HepG2 (cell line): Measurements from ENCODE around the gene TMEM218. TPM values are rescaled to one million over a fixed set of nuclear protein-coding genes. Genes with fewer than 3 reads are reported as not detected.
A peak's percentile ranks its signal among the peaks of the same experiment; 100 is the strongest.

ENCODE experiments used
- AHR ChIP-seq: IDR thresholded peaks from 2 replicates; pipeline ENCODE4 v1.6.1; 2018; ENCODE audit warnings: missing genetic modification reagents, missing compliant biosample characterization
- FOXP1 ChIP-seq, 2 experiments: fragments of 450-650 bp in 1 of 2; IDR thresholded peaks; 2 replicates each; pipeline ENCODE4 v1.6.1; 2017 to 2018; ENCODE audit warnings: antibody characterized with exemption in 1 of 2
- GATAD1 ChIP-seq: IDR thresholded peaks from 2 replicates; pipeline ENCODE4 v1.6.1; 2016; ENCODE audit warnings: missing genetic modification reagents, missing compliant biosample characterization
- GMEB1 ChIP-seq: sonication (generic); formaldehyde crosslinking; IDR thresholded peaks from 2 replicates; pipeline ENCODE4 v1.5.1; 2020; ENCODE audit warnings: missing genetic modification reagents, mild to moderate bottlenecking, borderline replicate concordance
- HNRNPH1 ChIP-seq: fragments of 200-400 bp; formaldehyde crosslinking; optimal IDR thresholded peaks from 2 replicates; pipeline ENCODE3; 2017; ENCODE audit warnings: mild to moderate bottlenecking, low read depth, low read length
- KAT2B ChIP-seq: fragments of 150-350 bp; IDR thresholded peaks from 2 replicates; pipeline ENCODE4 v1.6.1; 2014; ENCODE audit warnings: low read depth, low read length, borderline replicate concordance
- KAT8 ChIP-seq: IDR thresholded peaks from 2 replicates; pipeline ENCODE4 v1.6.1; 2016; ENCODE audit warnings: missing genetic modification reagents, missing compliant biosample characterization
- KDM4B ChIP-seq: sonication (generic); formaldehyde crosslinking; IDR thresholded peaks from 2 replicates; pipeline ENCODE4 v1.4.0; 2020; ENCODE audit warnings: missing genetic modification reagents
- KLF15 ChIP-seq: sonication (generic); formaldehyde crosslinking; IDR thresholded peaks from 2 replicates; pipeline ENCODE4 v1.8.1; 2023; ENCODE audit warnings: borderline replicate concordance, mild to moderate bottlenecking, inconsistent platforms, missing genetic modification reagents, mixed read lengths
- MXD3 ChIP-seq: IDR thresholded peaks from 2 replicates; pipeline ENCODE4 v1.6.1; 2016; ENCODE audit warnings: mild to moderate bottlenecking, missing biosample characterization, missing genetic modification reagents
- MXI1 ChIP-seq: IDR thresholded peaks from 3 replicates; pipeline ENCODE4 v1.6.1; 2012; ENCODE audit warnings: low read depth, low read length, inconsistent platforms, borderline replicate concordance
- POGZ ChIP-seq: sonication (generic); formaldehyde crosslinking; IDR thresholded peaks from 2 replicates; pipeline ENCODE4 v1.4.0; 2020; ENCODE audit warnings: mild to moderate bottlenecking, missing genetic modification reagents
- POLR2A ChIP-seq, 2 experiments: IDR thresholded peaks; 2 replicates each; pipeline ENCODE4 v1.6.1; 2011; ENCODE audit warnings: low read depth in 2 of 2, low read length in 2 of 2, mild to moderate bottlenecking in 1 of 2, moderate library complexity in 1 of 2; ENCODE audit not compliant: insufficient read depth in 1 of 2
- SAP130 ChIP-seq: IDR thresholded peaks from 2 replicates; pipeline ENCODE4 v1.6.1; 2016; ENCODE audit warnings: low read depth
- TAF15 ChIP-seq: fragments of 200-400 bp; formaldehyde crosslinking; IDR thresholded peaks from one replicate; pipeline ENCODE4 v1.6.1; 2018; ENCODE audit warnings: mild to moderate bottlenecking, low read depth, low read length; ENCODE audit not compliant: poor library complexity, severe bottlenecking
- YY1 ChIP-seq: IDR thresholded peaks from 2 replicates; pipeline ENCODE4 v1.6.1; 2011; ENCODE audit warnings: low read length, low read depth, moderate library complexity, mild to moderate bottlenecking; ENCODE audit not compliant: insufficient read depth, insufficient replicate concordance
- ZFP62 ChIP-seq: sonication (generic); formaldehyde crosslinking; IDR thresholded peaks from 2 replicates; pipeline ENCODE4 v1.4.0; 2020; ENCODE audit warnings: missing genetic modification reagents
- ZMYM4 ChIP-seq: sonication (generic); formaldehyde crosslinking; IDR thresholded peaks from 2 replicates; pipeline ENCODE4 v1.8.1; 2023; ENCODE audit warnings: mild to moderate bottlenecking, missing genetic modification reagents
- ZNF543 ChIP-seq: sonication (generic); formaldehyde crosslinking; IDR thresholded peaks from 2 replicates; pipeline ENCODE4 v1.4.0; 2020; ENCODE audit warnings: mild to moderate bottlenecking, missing genetic modification reagents
- ZNF605 ChIP-seq: sonication (generic); formaldehyde crosslinking; IDR thresholded peaks from 2 replicates; pipeline ENCODE4 v1.8.0; 2022; ENCODE audit warnings: mild to moderate bottlenecking, missing genetic modification reagents
- ZNF678 ChIP-seq: sonication (generic); formaldehyde crosslinking; IDR thresholded peaks from 2 replicates; pipeline ENCODE4 v1.4.0; 2020; ENCODE audit warnings: mild to moderate bottlenecking, missing genetic modification reagents
- polyA plus RNA-seq, 8 experiments: library from polyadenylated mRNA; depleted of rRNA in 3 of 8; stranded (reverse) in 7 of 8; unstranded in 1 of 8; fragments of >200 nt; fragmentation: Illumina TruSeq in 4 of 8; extraction: Trizol in 4 of 8; gene quantifications; 2 replicates each; pipeline versions ENCODE4 v1.2.1 to v1.2.3, GENCODE V29; 2011 to 2016; ENCODE audit warnings: low read depth in 4 of 8, missing spikeins in 1 of 8, mixed read lengths in 1 of 8; ENCODE audit not compliant: insufficient read depth in 1 of 8
- total RNA-seq, 5 experiments: library from RNA; depleted of rRNA; stranded (reverse); fragments of >200 nt; fragmentation: Illumina TruSeq; extraction: Trizol; gene quantifications; 2 replicates each; pipeline ENCODE4 v1.2.3, GENCODE V29; 2016; ENCODE audit warnings: low read depth in 1 of 5
- TF ChIP-seq, protein P1 (sequence below): sonication (generic); formaldehyde crosslinking; IDR thresholded peaks from 2 replicates; pipeline ENCODE4 v1.5.1; 2020; ENCODE audit warnings: missing genetic modification reagents, mild to moderate bottlenecking, borderline replicate concordance
- TF ChIP-seq, protein P2 (sequence below): sonication (generic); formaldehyde crosslinking; IDR thresholded peaks from 2 replicates; pipeline ENCODE4 v1.9.0; 2021; ENCODE audit warnings: missing genetic modification reagents, borderline replicate concordance
- TF ChIP-seq, protein P3 (sequence below): sonication (generic); formaldehyde crosslinking; IDR thresholded peaks from 2 replicates; pipeline ENCODE4 v1.5.0; 2020; ENCODE audit warnings: mild to moderate bottlenecking, missing genetic modification reagents, moderate library complexity

TMEM218 gene
- total and polyA plus RNA-seq, 2 of the 13 experiments (the other 11 are each of a cell fraction or from before 2014, with no cell fraction given), result 11.8 to 14.0 TPM

DNA sequence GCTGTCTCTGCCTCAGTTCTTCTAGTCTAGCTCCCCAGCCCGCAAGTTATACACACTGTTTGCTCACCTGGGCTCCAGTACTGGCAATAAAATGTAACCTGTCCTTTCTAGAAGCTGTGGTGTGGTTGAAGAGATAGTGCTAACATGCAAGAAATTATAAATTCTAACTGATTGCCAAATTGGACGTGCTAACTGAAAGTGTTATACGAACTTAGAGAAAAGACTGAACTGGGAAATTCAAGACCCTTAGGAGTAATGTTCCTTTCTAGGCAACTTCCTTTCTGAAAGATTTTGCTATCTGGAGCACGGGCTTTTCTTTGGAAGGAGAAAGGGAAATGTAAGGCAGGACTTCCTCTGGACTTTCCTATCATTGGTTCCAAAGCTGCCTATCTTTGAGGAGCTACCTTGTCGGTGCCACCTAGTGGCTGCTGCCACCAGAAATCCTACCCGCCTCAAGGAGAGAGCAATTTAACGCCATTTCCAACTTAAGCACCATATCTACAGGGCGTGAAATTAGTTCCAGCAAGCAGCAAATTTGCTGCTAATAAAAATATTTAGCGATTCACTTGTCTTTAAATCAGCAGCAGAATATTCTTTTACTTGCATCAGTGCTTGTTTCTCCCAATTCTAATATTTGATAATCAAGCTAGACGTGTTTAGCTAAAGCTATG is 12.7 kb upstream of the TMEM218 start (continued):
- TF ChIP-seq KAT2B (no peak), HNRNPH1 (no peak), GMEB1 (0 out of 2 replicates have a peak, but pooled peaks have one; percentile 23), KAT8 (CRISPR knock-in tag) (peak; percentile 82), MXI1 (no peak), POGZ (peak; percentile 78), AHR (CRISPR knock-in tag) (no peak), FOXP1 (IDR thresholded peaks at IDR 0.05) (no peak), FOXP1 (CRISPR knock-in tag; IDR thresholded peaks at IDR 0.05) (no peak), TAF15 (no peak), GATAD1 (CRISPR knock-in tag) (peak; percentile 49; the same call in 1 of the 2 replicates), YY1 (peak; percentile 28), ZFP62 (no peak), KDM4B (0 out of 2 replicates have a peak, but pooled peaks have one; percentile 10), KLF15 (CRISPR knock-in tag) (no peak), ZNF678 (no peak), ZNF543 (CRISPR knock-in tag) (no peak), SAP130 (CRISPR knock-in tag) (peak; percentile 48), ZNF605 (CRISPR knock-in tag) (0 out of 2 replicates have a peak, but pooled peaks have one; percentile 39), ZMYM4 (CRISPR knock-in tag) (peak; percentile 95), MXD3 (CRISPR knock-in tag) (no peak), POLR2A (IDR thresholded peaks at IDR 0.05; ENCODE audit: insufficient read depth in 1 of 2, low read depth in 2 of 2, low read length in 2 of 2) (no peak)
- TF ChIP-seq, protein P1, sequence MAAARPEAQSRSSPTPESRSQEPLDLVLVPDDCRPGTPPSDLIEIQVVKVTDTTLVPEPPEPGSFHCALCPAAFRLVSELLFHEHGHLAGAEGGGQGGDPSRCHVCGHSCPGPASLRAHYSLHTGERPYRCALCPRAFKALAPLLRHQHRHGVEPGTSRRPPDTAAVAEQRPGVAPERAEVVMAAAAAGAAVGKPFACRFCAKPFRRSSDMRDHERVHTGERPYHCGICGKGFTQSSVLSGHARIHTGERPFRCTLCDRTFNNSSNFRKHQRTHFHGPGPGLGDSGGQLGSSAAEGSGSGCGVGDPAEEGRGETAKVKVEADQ (CRISPR knock-in tag), result 0 out of 2 replicates have a peak, but pooled peaks have one; percentile 34
- TF ChIP-seq, protein P2, sequence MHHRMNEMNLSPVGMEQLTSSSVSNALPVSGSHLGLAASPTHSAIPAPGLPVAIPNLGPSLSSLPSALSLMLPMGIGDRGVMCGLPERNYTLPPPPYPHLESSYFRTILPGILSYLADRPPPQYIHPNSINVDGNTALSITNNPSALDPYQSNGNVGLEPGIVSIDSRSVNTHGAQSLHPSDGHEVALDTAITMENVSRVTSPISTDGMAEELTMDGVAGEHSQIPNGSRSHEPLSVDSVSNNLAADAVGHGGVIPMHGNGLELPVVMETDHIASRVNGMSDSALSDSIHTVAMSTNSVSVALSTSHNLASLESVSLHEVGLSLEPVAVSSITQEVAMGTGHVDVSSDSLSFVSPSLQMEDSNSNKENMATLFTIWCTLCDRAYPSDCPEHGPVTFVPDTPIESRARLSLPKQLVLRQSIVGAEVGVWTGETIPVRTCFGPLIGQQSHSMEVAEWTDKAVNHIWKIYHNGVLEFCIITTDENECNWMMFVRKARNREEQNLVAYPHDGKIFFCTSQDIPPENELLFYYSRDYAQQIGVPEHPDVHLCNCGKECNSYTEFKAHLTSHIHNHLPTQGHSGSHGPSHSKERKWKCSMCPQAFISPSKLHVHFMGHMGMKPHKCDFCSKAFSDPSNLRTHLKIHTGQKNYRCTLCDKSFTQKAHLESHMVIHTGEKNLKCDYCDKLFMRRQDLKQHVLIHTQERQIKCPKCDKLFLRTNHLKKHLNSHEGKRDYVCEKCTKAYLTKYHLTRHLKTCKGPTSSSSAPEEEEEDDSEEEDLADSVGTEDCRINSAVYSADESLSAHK (CRISPR knock-in tag), result no peak
- TF ChIP-seq, protein P3, sequence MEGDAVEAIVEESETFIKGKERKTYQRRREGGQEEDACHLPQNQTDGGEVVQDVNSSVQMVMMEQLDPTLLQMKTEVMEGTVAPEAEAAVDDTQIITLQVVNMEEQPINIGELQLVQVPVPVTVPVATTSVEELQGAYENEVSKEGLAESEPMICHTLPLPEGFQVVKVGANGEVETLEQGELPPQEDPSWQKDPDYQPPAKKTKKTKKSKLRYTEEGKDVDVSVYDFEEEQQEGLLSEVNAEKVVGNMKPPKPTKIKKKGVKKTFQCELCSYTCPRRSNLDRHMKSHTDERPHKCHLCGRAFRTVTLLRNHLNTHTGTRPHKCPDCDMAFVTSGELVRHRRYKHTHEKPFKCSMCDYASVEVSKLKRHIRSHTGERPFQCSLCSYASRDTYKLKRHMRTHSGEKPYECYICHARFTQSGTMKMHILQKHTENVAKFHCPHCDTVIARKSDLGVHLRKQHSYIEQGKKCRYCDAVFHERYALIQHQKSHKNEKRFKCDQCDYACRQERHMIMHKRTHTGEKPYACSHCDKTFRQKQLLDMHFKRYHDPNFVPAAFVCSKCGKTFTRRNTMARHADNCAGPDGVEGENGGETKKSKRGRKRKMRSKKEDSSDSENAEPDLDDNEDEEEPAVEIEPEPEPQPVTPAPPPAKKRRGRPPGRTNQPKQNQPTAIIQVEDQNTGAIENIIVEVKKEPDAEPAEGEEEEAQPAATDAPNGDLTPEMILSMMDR (CRISPR knock-in tag), result peak; percentile 75
